AG04450 (cell line): ENCODE results near the gene CA14. TPM values are rescaled to one million over a fixed set of nuclear protein-coding genes. Genes with fewer than 3 reads are reported as not detected.

Experiments
- CTCF ChIA-PET: fragments of 300-600, 350-600 bp; formaldehyde crosslinking; extraction: SDS; loops from one replicate; lab custom pipeline; 2022; ENCODE audit warnings: antibody characterized with exemption, inconsistent platforms; lab: Charles Lee
- POLR2A ChIA-PET: fragments of 350-600 bp; formaldehyde crosslinking; extraction: SDS; loops from one replicate; lab custom pipeline; 2021; ENCODE audit warnings: antibody characterized with exemption, inconsistent platforms; lab: Yijun Ruan, JAX
- DNase-seq: peaks from one replicate; pipeline ENCODE4 v3.0.0-alpha.2; 2011; ENCODE audit warnings: low read depth, low spot score
- H3K27ac ChIP-seq: one replicate; pipeline ENCODE4 v1.5.1; 2012; ENCODE audit warnings: low read depth, low read length, control low read depth
- H3K27me3 ChIP-seq: one replicate; pipeline ENCODE4 v1.6.0; 2012; ENCODE audit warnings: low read length; ENCODE audit not compliant: control insufficient read depth, insufficient read depth
- H3K4me3 ChIP-seq: 2 replicates; pipeline ENCODE4 v1.5.1; 2011; ENCODE audit warnings: mild to moderate bottlenecking, low read depth, low read length, control low read depth
- H3K9me3 ChIP-seq: 2 replicates; pipeline ENCODE4 v1.5.1; 2012; ENCODE audit warnings: low read length; ENCODE audit not compliant: control insufficient read depth, insufficient read depth
- polyA plus RNA-seq: library from polyadenylated mRNA; depleted of rRNA; stranded (reverse); fragments of >200 nt; gene quantifications from 2 replicates; pipeline ENCODE4 v1.2.3, GENCODE V29; 2011
- TF ChIP-seq, protein P1 (sequence below): IDR thresholded peaks from 2 replicates; pipeline ENCODE4 v1.5.1; 2011; ENCODE audit warnings: low read depth, low read length, control low read depth, inconsistent platforms

CA14 gene
- polyA plus RNA-seq, 1 experiment, result 0.09 TPM

GRCh38 chr1:150261367-150261766 lies 3.8 kb downstream of the CA14 start:
- Histone ChIP-seq H3K27ac (no peak overlapping the region), H3K4me3 (no peak overlapping the region), H3K27me3 (peaks cover 5% of the 10 kb centered on the region), H3K9me3 (no peaks in the 10 kb centered on the region)
- ChIA-PET CTCF (interaction anchor here (0.5 to 2.1 kb wide), 2 partner anchors 20 to 576 kb away, joined by 3 to 5 read pairs; no protein-coding TSS in a partner anchor), POLR2A (no interaction called here)
- TF ChIP-seq, protein P1, sequence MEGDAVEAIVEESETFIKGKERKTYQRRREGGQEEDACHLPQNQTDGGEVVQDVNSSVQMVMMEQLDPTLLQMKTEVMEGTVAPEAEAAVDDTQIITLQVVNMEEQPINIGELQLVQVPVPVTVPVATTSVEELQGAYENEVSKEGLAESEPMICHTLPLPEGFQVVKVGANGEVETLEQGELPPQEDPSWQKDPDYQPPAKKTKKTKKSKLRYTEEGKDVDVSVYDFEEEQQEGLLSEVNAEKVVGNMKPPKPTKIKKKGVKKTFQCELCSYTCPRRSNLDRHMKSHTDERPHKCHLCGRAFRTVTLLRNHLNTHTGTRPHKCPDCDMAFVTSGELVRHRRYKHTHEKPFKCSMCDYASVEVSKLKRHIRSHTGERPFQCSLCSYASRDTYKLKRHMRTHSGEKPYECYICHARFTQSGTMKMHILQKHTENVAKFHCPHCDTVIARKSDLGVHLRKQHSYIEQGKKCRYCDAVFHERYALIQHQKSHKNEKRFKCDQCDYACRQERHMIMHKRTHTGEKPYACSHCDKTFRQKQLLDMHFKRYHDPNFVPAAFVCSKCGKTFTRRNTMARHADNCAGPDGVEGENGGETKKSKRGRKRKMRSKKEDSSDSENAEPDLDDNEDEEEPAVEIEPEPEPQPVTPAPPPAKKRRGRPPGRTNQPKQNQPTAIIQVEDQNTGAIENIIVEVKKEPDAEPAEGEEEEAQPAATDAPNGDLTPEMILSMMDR, result no peak
- no peak for DNase-seq

DNA sequence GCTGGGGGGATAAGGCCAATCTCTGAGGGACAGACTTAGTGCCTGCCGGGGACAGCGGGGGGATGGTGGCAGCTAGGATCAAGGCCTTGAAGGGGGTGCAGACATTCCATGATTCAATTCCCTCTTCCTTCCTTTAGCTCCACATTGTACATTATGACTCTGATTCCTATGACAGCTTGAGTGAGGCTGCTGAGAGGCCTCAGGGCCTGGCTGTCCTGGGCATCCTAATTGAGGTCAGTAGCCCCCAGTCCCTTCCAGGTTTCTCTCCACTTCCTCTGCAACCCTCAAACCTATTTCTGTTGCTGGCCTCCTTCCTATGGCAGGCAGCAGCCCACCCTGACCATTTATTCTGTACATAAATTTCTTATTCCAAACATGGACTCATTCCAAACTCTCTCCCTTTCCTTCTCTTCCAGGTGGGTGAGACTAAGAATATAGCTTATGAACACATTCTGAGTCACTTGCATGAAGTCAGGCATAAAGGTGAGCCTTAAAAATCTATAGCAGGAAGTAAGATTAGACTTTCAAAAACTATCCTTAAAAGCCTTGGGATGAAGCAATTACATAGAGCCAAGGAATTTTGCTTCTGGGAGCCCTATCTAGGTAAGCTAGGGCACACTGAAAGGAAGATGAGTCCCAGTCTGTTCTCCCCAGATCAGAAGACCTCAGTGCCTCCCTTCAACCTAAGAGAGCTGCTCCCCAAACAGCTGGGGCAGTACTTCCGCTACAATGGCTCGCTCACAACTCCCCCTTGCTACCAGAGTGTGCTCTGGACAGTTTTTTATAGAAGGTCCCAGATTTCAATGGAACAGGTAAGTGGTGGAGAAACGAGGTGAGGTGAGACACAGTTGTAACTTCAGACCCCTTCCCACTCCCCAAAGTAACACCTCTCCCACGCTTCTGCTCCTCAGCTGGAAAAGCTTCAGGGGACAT lies 5.1 kb downstream of the CA14 start:
- Histone ChIP-seq H3K27me3 (peaks cover 5% of the 10 kb centered on the region), H3K9me3 (no peaks in the 10 kb centered on the region), H3K27ac (no peak overlapping the region), H3K4me3 (no peak overlapping the region)
- TF ChIP-seq, protein P1, result no peak
- no peak for DNase-seq
- ChIA-PET POLR2A (interaction anchor here (0.6 kb wide), 3 partner anchors 17 to 95 kb away, joined by 3 to 5 read pairs (median 4); no protein-coding TSS in a partner anchor), CTCF (interaction anchor here (1.8 kb wide), 1 partner anchor 9 kb away, joined by 6 read pairs; no protein-coding TSS in a partner anchor)

DNA sequence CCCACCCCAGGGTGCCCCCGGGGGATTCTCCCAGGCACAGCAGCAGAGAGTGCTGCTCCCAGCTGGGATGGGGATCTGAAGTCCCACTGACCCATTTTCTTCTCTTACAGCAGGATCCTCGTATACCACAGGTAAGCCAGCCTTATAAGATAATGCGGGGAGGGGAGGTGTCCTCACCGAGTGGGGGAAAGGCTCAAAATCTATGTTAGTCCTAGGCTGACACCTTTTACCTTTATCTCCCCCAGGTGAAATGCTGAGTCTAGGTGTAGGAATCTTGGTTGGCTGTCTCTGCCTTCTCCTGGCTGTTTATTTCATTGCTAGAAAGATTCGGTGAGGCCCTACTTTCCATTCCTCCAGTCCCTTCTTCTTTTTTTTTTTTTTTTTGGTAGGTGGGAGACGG lies 6.0 kb downstream of the CA14 start:
- Histone ChIP-seq H3K9me3 (no peaks in the 10 kb centered on the region; the same call in 1 of the 2 replicates), H3K27ac (peak overlapping the region; percentile 21), H3K27me3 (no peaks in the 10 kb centered on the region), H3K4me3 (no peak overlapping the region)
- TF ChIP-seq, protein P1, result no peak
- DNase-seq, result no peak
- ChIA-PET CTCF (interaction anchor here (0.7 to 1.8 kb wide), 2 partner anchors 8 to 190 kb away, joined by 4 to 6 read pairs; no protein-coding TSS in a partner anchor), POLR2A (no interaction called here)

- CTCF ChIA-PET, result interaction anchor here (6.7 kb wide), 1 partner anchor 11 kb away, joined by 118 read pairs; the partner anchor contains the start of gene CA14
- peak overlapping the region; percentile 70 for H3K27ac ChIP-seq
- H3K4me3 ChIP-seq, result peak overlapping the region; percentile 95
- no peaks in the 10 kb centered on the region; the same call in 1 of the 2 replicates for H3K9me3 ChIP-seq
- no peak for DNase-seq
- POLR2A ChIA-PET, result no interaction called here
- TF ChIP-seq, protein P1, result no peak
- H3K27me3 ChIP-seq, result no peaks in the 10 kb centered on the region
These were observed 10.3 kb downstream of the CA14 start for GRCh38 chr1:150267896-150268295.
